Activated effector memory CD4-positive, alpha-beta T cell treated with Interleukin-2 at 50 U/mL for 16 hours (primary cell): ENCODE measurements around the gene KCMF1.
"Not testable (repeated sequence)": the region's sequence is repeated elsewhere in the genome, so short reads cannot be mapped to it uniquely, and the experiment has no call there.

Source experiments
- DNase-seq: peaks from one replicate; pipeline ENCODE4 v3.0.0-alpha.2; 2020

The KCMF1 gene

GRCh38 chr2:84970868-84971509, at the start of gene KCMF1:
Gene KCMF1, plus strand, starts transcription at chr2:84971161. Its CDS starts 291 bp downstream, at chr2:84971452.
- DNase-seq: peak; percentile 56

GRCh38 chr2:84923009-84923408, 48.0 kb upstream of the KCMF1 start:
- DNase-seq: no peak

GRCh38 chr2:84924173-84925106, 46.5 kb upstream of the KCMF1 start:
- no peak for DNase-seq

GRCh38 chr2:84925336-84925723, 45.6 kb upstream of the KCMF1 start:
- DNase-seq: no peak

- DNase-seq: peak; percentile 97
Measured at GRCh38 chr2:84925724-84926376, 45.1 kb upstream of the KCMF1 start.

GRCh38 chr2:84927275-84927627, 43.7 kb upstream of the KCMF1 start:
- no peak for DNase-seq

- no peak for DNase-seq
Measured at GRCh38 chr2:84931384-84931821, 39.6 kb upstream of the KCMF1 start.

- no peak for DNase-seq
Measured at GRCh38 chr2:84938194-84938879, 32.6 kb upstream of the KCMF1 start.

- peak; percentile 62 for DNase-seq
Measured at GRCh38 chr2:84939426-84940087, 31.4 kb upstream of the KCMF1 start.

GRCh38 chr2:84940088-84940470, 30.9 kb upstream of the KCMF1 start:
- DNase-seq: no peak

- no peak for DNase-seq
Measured at GRCh38 chr2:84940831-84941412, 30.0 kb upstream of the KCMF1 start.

- no peak for DNase-seq
Measured at GRCh38 chr2:84942166-84942565, 28.8 kb upstream of the KCMF1 start.

GRCh38 chr2:84942964-84943421, 28.0 kb upstream of the KCMF1 start:
- DNase-seq: no peak

- DNase-seq: no peak
Measured at GRCh38 chr2:84944295-84944909, 26.6 kb upstream of the KCMF1 start.

GRCh38 chr2:84945838-84946203, 25.1 kb upstream of the KCMF1 start:
- DNase-seq: not testable (repeated sequence)

GRCh38 chr2:84946204-84947009, 24.6 kb upstream of the KCMF1 start:
- peak; percentile 27 for DNase-seq

GRCh38 chr2:84947010-84947593, 23.9 kb upstream of the KCMF1 start:
- no peak for DNase-seq

GRCh38 chr2:84953535-84953934, 17.4 kb upstream of the KCMF1 start:
- DNase-seq: no peak

GRCh38 chr2:84954329-84954728, 16.6 kb upstream of the KCMF1 start:
- DNase-seq: no peak
